ENCODE results near the gene GALK1. TPM values are rescaled to one million over a fixed set of nuclear protein-coding genes. Genes with fewer than 3 reads are reported as not detected.
A peak's percentile ranks its signal among the peaks of the same experiment; 100 is the strongest.

Gene GALK1
- total and polyA plus RNA-seq, 2 of the 13 experiments (the other 11 are each of a cell fraction or from before 2014, with no cell fraction given): 59.9 to 93.6 TPM

DNA sequence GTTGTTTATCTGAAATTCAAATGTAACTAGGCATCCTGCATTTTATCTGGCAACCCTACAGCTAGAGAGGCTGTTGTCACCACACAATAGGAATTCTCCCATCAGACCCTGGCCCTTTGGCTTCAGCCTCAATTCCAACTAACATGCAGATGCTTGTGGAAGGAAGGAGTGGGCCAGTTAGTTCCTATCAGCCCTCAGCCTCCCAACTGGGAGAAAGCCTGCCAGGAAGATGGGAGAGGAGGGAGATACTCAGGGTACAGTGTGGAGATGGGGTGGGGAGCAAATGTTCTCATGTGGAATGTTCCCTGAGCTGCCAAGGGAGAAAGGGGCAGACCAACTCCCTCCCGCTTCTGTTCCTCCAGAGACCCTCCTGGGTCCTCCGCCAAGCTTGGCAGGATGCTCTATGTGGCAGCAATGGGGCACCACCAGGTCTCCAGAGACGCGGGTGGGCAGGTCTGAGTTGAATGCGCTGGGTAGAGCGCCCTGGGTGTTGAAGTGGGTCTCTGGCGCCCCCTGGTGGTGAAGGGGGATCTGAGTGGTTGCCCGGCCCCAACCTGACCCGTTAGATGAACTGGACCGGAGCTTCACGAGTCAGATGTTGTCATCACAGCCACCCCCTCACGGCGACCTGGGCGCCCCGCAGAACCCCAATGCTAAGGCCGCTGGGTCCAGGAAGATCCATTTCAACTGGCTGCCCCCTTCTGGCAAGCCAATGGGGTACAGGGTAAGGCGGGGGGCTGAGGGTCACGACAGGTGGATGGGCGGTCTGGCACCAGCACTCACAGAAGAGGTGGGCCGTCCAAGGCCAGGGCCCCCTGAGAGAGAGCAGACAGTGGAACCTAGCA, 15.2 kb downstream of the GALK1 start (continued):
- TF ChIP-seq, protein P1, sequence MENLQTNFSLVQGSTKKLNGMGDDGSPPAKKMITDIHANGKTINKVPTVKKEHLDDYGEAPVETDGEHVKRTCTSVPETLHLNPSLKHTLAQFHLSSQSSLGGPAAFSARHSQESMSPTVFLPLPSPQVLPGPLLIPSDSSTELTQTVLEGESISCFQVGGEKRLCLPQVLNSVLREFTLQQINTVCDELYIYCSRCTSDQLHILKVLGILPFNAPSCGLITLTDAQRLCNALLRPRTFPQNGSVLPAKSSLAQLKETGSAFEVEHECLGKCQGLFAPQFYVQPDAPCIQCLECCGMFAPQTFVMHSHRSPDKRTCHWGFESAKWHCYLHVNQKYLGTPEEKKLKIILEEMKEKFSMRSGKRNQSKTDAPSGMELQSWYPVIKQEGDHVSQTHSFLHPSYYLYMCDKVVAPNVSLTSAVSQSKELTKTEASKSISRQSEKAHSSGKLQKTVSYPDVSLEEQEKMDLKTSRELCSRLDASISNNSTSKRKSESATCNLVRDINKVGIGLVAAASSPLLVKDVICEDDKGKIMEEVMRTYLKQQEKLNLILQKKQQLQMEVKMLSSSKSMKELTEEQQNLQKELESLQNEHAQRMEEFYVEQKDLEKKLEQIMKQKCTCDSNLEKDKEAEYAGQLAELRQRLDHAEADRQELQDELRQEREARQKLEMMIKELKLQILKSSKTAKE (CRISPR knock-in tag; IDR thresholded peaks at IDR 0.05; ENCODE audit: borderline replicate concordance): no peak
- no peak for TF ChIP-seq PAX8 (CRISPR knock-in tag; IDR thresholded peaks at IDR 0.05; ENCODE audit: borderline replicate concordance)
- no peak for TF ChIP-seq MYC (CRISPR knock-in tag; IDR thresholded peaks at IDR 0.05; ENCODE audit: borderline replicate concordance)
- peak; percentile 18; the same call in 1 of the 2 replicates for TF ChIP-seq THAP11 (CRISPR knock-in tag; IDR thresholded peaks at IDR 0.05)
- no peak for TF ChIP-seq SIX1 (CRISPR knock-in tag; IDR thresholded peaks at IDR 0.05; ENCODE audit: borderline replicate concordance)
- TF ChIP-seq ZNF260 (CRISPR knock-in tag; IDR thresholded peaks at IDR 0.05; ENCODE audit: borderline replicate concordance, low read depth): no peak
- no peak for TF ChIP-seq GTF3A (CRISPR knock-in tag; conservative IDR thresholded peaks at IDR 0.05)
- no peak for TF ChIP-seq XBP1 (CRISPR knock-in tag; IDR thresholded peaks at IDR 0.05)
- TF ChIP-seq ATF4 (CRISPR knock-in tag; IDR thresholded peaks at IDR 0.05): no peak
- TF ChIP-seq ZBTB21 (CRISPR knock-in tag; IDR thresholded peaks at IDR 0.05): no peak
- no peak for TF ChIP-seq ZNF333 (CRISPR knock-in tag; IDR thresholded peaks at IDR 0.05; ENCODE audit: borderline replicate concordance)
- no peak for TF ChIP-seq FOXK2 (IDR thresholded peaks at IDR 0.05)
- no peak; the same call in 1 of the 2 replicates for TF ChIP-seq RXRA (CRISPR knock-in tag; IDR thresholded peaks at IDR 0.05)
- no peak for TF ChIP-seq ZNF180 (CRISPR knock-in tag; IDR thresholded peaks at IDR 0.05; ENCODE audit: borderline replicate concordance, low read depth)
- TF ChIP-seq KDM1A (CRISPR knock-in tag; IDR thresholded peaks at IDR 0.05): no peak
- no peak for TF ChIP-seq ZNF670 (CRISPR knock-in tag; IDR thresholded peaks at IDR 0.05; ENCODE audit: borderline replicate concordance)
- no peak for TF ChIP-seq ZNF292 (CRISPR knock-in tag; IDR thresholded peaks at IDR 0.05; ENCODE audit: borderline replicate concordance, low read depth)
- TF ChIP-seq HDAC6 (IDR thresholded peaks at IDR 0.05; ENCODE audit: low read depth, low read length): no peak
- no peak for TF ChIP-seq CBFB (CRISPR knock-in tag; IDR thresholded peaks at IDR 0.05)
- TF ChIP-seq HCFC1 (IDR thresholded peaks at IDR 0.05; ENCODE audit: low read depth, low read length): no peak
- TF ChIP-seq GATA4 (IDR thresholded peaks at IDR 0.05; ENCODE audit: borderline replicate concordance, low read depth): no peak
- no peak for TF ChIP-seq ZNF572 (CRISPR knock-in tag; IDR thresholded peaks at IDR 0.05)
- TF ChIP-seq ETS1 (CRISPR knock-in tag; IDR thresholded peaks at IDR 0.05): no peak
- TF ChIP-seq FLYWCH1 (CRISPR knock-in tag; IDR thresholded peaks at IDR 0.05): no peak
- TF ChIP-seq TBL1XR1 (IDR thresholded peaks at IDR 0.05; ENCODE audit: borderline replicate concordance, low read length, partially characterized antibody): no peak
- TF ChIP-seq IRF1 (CRISPR knock-in tag; IDR thresholded peaks at IDR 0.05; ENCODE audit: low read depth): no peak
- no peak for TF ChIP-seq ZSCAN30 (CRISPR knock-in tag; IDR thresholded peaks at IDR 0.05)

Data from HepG2 (cell line).